ENCODE data around the gene RIN3. TPM values are rescaled to one million over a fixed set of nuclear protein-coding genes. Genes with fewer than 3 reads are reported as not detected.

RIN3 gene
- total and polyA plus RNA-seq, 10 of the 15 experiments (the other 5 are each of a cell fraction or from before 2014, with no cell fraction given): 0.91 to 23.3 (median 6.3) TPM

DNA sequence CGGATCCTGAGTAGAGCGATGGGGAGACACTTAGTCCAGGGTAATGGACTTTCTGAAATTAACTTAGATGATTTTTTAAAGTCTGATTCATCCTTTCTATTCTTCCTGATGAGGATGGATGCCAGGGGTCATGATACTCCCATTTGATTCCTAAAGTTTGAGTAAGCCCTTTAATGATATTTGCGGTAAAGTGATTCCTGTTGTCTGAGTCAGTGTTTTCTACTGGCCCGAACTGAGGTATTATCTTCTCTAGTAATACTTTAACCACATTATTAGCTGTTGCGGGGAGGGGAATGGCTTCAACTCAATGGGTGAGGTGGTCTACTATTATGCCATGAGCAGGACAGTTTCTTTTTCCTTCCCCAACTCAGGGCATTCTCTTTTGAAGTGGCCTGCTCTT lies 111.6 kb downstream of the RIN3 start:
- no peak for TF ChIP-seq MXI1 (IDR thresholded peaks at IDR 0.05; ENCODE audit: low read depth, low read length)
- no peak for ATAC-seq
- H4K20me1 ChIP-seq (ENCODE audit: control insufficient read depth, insufficient read depth): no peaks in the 10 kb centered on the region
- no peak for FAIRE-seq
- intact Hi-C loops (cut with micrococcal nuclease; ENCODE audit: unreplicated experiment): no loop called here
- no peak overlapping the region for H3K27ac ChIP-seq (ENCODE audit: control insufficient read depth, insufficient read depth)
- H3K27me3 ChIP-seq (replicated peaks in 1 of 2; ENCODE audit: control insufficient read depth in 2 of 2, insufficient read depth in 2 of 2, low read length in 1 of 2): no peaks in the 10 kb centered on the region
- BruUV-seq (replicated peaks): no TSS peak
- H3K4me1 ChIP-seq (ENCODE audit: control insufficient read depth, insufficient read depth, low read length): no peaks in the 10 kb centered on the region
- SMC1A ChIA-PET (ENCODE audit: uncharacterized antibody, unreplicated experiment): interaction anchor here (1.7 kb wide), 1 partner anchor 10 kb away, joined by 5 read pairs; no protein-coding TSS in a partner anchor
- H3K79me2 ChIP-seq (ENCODE audit: control insufficient read depth, insufficient read depth, low read length): no peaks in the 10 kb centered on the region
- RAD21 ChIA-PET (ENCODE audit: unreplicated experiment): no interaction called here
- no peak overlapping the region for H3K4me2 ChIP-seq (ENCODE audit: control insufficient read depth, insufficient read depth)
- no peak for DNase-seq (ENCODE audit: low read depth, low spot score)
- H2AFZ ChIP-seq (ENCODE audit: control insufficient read depth, low read depth, low read length): no peak overlapping the region
- H3K4me3 ChIP-seq: no peak overlapping the region
- in situ Hi-C loops (cut with MboI): no loop called here
- POLR2A ChIA-PET: no interaction called here
- CTCF ChIA-PET: interaction anchor here (0.6 kb wide), 1 partner anchor 56 kb away, joined by 5 read pairs; no protein-coding TSS in a partner anchor
- no peak overlapping the region for H3K9ac ChIP-seq (ENCODE audit: control insufficient read depth, insufficient read depth, low read length)
- WGBS (ENCODE audit: insufficient coverage, insufficient replicate concordance, low lambda C conversion rate, missing lambda C conversion rate): 91% methylated on average over 5 of the region's 5 CpGs
- peaks cover 19% of the 10 kb centered on the region; the same call in 2 of the 3 replicates for H3K9me3 ChIP-seq (replicated peaks; ENCODE audit: control insufficient read depth, insufficient read depth, low read length)
- no peaks in the 10 kb centered on the region; a peak in 1 of 4 replicates for H3K36me3 ChIP-seq (ENCODE audit: control insufficient read depth in 2 of 2, insufficient read depth in 2 of 2, low read length in 1 of 2)

GRCh38 chr14:92626041-92626440 lies 112.5 kb downstream of the RIN3 start:
- ChIA-PET SMC1A (ENCODE audit: uncharacterized antibody, unreplicated experiment) (interaction anchor here (1.2 to 1.7 kb wide), 2 partner anchors 9 kb away, joined by 3 to 5 read pairs; no protein-coding TSS in a partner anchor), RAD21 (ENCODE audit: unreplicated experiment) (no interaction called here), CTCF (no interaction called here), POLR2A (no interaction called here)
- 78% methylated on average over 3 of the region's 3 CpGs for WGBS (ENCODE audit: insufficient coverage, insufficient replicate concordance, low lambda C conversion rate, missing lambda C conversion rate)
- DNase-seq (ENCODE audit: low read depth, low spot score) (no peak), FAIRE-seq (no peak), ATAC-seq (no peak)
- no peaks in the 10 kb centered on the region for H3K4me1 ChIP-seq (ENCODE audit: control insufficient read depth, insufficient read depth, low read length)
- no peak overlapping the region for H3K9ac ChIP-seq (ENCODE audit: control insufficient read depth, insufficient read depth, low read length)
- H2AFZ ChIP-seq (ENCODE audit: control insufficient read depth, low read depth, low read length): no peak overlapping the region
- intact Hi-C loops (cut with micrococcal nuclease; ENCODE audit: unreplicated experiment) (no loop called here), in situ Hi-C loops (cut with MboI) (no loop called here)
- no peak overlapping the region for H3K4me3 ChIP-seq
- H3K4me2 ChIP-seq (ENCODE audit: control insufficient read depth, insufficient read depth): no peak overlapping the region
- peaks cover 19% of the 10 kb centered on the region; the same call in 2 of the 3 replicates for H3K9me3 ChIP-seq (replicated peaks; ENCODE audit: control insufficient read depth, insufficient read depth, low read length)
- H3K79me2 ChIP-seq (ENCODE audit: control insufficient read depth, insufficient read depth, low read length): no peaks in the 10 kb centered on the region
- H3K27ac ChIP-seq (ENCODE audit: control insufficient read depth, insufficient read depth): no peak overlapping the region
- no peaks in the 10 kb centered on the region; a peak in 1 of 4 replicates for H3K27me3 ChIP-seq (replicated peaks in 1 of 2; ENCODE audit: control insufficient read depth in 2 of 2, insufficient read depth in 2 of 2, low read length in 1 of 2)
- no peaks in the 10 kb centered on the region; a peak in 1 of 4 replicates for H3K36me3 ChIP-seq (ENCODE audit: control insufficient read depth in 2 of 2, insufficient read depth in 2 of 2, low read length in 1 of 2)
- no peaks in the 10 kb centered on the region for H4K20me1 ChIP-seq (ENCODE audit: control insufficient read depth, insufficient read depth)
- no TSS peak for BruUV-seq (replicated peaks)
- no peak for TF ChIP-seq SIX5 (IDR thresholded peaks at IDR 0.05; ENCODE audit: low read depth, low read length, severe bottlenecking)
- no peak for TF ChIP-seq EGR1 (IDR thresholded peaks at IDR 0.05; ENCODE audit: borderline replicate concordance in 1 of 2, low read depth in 2 of 2, low read length in 2 of 2)
- no peak for TF ChIP-seq SREBF1 (IDR thresholded peaks at IDR 0.05; ENCODE audit: low read length)
- TF ChIP-seq, protein P1, sequence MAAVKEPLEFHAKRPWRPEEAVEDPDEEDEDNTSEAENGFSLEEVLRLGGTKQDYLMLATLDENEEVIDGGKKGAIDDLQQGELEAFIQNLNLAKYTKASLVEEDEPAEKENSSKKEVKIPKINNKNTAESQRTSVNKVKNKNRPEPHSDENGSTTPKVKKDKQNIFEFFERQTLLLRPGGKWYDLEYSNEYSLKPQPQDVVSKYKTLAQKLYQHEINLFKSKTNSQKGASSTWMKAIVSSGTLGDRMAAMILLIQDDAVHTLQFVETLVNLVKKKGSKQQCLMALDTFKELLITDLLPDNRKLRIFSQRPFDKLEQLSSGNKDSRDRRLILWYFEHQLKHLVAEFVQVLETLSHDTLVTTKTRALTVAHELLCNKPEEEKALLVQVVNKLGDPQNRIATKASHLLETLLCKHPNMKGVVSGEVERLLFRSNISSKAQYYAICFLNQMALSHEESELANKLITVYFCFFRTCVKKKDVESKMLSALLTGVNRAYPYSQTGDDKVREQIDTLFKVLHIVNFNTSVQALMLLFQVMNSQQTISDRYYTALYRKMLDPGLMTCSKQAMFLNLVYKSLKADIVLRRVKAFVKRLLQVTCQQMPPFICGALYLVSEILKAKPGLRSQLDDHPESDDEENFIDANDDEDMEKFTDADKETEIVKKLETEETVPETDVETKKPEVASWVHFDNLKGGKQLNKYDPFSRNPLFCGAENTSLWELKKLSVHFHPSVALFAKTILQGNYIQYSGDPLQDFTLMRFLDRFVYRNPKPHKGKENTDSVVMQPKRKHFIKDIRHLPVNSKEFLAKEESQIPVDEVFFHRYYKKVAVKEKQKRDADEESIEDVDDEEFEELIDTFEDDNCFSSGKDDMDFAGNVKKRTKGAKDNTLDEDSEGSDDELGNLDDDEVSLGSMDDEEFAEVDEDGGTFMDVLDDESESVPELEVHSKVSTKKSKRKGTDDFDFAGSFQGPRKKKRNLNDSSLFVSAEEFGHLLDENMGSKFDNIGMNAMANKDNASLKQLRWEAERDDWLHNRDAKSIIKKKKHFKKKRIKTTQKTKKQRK (IDR thresholded peaks at IDR 0.05; ENCODE audit: low read depth, low read length): no peak
- TF ChIP-seq, protein P2, sequence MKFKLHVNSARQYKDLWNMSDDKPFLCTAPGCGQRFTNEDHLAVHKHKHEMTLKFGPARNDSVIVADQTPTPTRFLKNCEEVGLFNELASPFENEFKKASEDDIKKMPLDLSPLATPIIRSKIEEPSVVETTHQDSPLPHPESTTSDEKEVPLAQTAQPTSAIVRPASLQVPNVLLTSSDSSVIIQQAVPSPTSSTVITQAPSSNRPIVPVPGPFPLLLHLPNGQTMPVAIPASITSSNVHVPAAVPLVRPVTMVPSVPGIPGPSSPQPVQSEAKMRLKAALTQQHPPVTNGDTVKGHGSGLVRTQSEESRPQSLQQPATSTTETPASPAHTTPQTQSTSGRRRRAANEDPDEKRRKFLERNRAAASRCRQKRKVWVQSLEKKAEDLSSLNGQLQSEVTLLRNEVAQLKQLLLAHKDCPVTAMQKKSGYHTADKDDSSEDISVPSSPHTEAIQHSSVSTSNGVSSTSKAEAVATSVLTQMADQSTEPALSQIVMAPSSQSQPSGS (IDR thresholded peaks at IDR 0.05; ENCODE audit: low read length): no peak
- TF ChIP-seq ZBTB40 (IDR thresholded peaks at IDR 0.05; ENCODE audit: borderline replicate concordance): no peak
- TF ChIP-seq LARP7 (IDR thresholded peaks at IDR 0.05): no peak
